Upper lobe of left lung (tissue), 4 donors: ENCODE measurements around the gene PRDM16.

ENCODE experiments used
- CTCF ChIP-seq, 6 experiments: fragments of 450-650 bp in 4 of 6; fragments of 200-600 bp in 2 of 6; sonication (generic) in 2 of 6; IDR thresholded peaks; one replicate each; pipeline ENCODE4 v1.5.1; 2016 to 2019; ENCODE audit warnings: antibody characterized with exemption in 6 of 6
- EP300 ChIP-seq, 4 donors: sonication (generic); formaldehyde crosslinking; IDR thresholded peaks; one replicate each; pipeline ENCODE4 v1.5.1; 2017; ENCODE audit warnings: antibody characterized with exemption in 4 of 4, control low read depth in 2 of 4
- POLR2AphosphoS5 ChIP-seq, 2 donors: sonication (generic); formaldehyde crosslinking; IDR thresholded peaks; one replicate each; pipeline ENCODE4 v1.5.1; 2017; ENCODE audit warnings: antibody characterized with exemption in 2 of 2

DNA sequence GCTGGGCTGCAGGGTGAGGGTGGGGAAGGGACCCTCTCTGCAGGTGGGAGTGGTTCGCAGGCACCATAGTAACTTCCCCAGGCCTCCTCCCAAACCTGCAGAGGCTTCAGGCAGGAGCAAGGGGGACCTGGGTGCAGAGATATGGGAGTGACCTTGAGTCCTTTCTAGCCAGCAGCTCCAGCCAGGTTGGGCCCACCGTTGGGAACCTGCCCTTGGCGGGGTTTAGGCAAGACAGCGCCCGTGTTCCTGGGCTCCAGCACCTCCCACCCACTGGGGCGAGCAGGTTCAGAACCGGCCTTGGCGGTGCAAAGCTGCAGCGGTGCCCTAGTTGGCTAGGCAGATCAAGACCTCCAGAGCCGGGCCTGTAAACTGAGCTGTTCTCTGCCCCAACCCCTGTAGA is 2.2 kb upstream of the PRDM16 start:
- TF ChIP-seq POLR2AphosphoS5 (IDR thresholded peaks at IDR 0.05) (no peak), CTCF (IDR thresholded peaks at IDR 0.05) (no peak), EP300 (IDR thresholded peaks at IDR 0.05) (no peak)
